ENCODE results near the gene ARFGAP1. TPM values are rescaled to one million over a fixed set of nuclear protein-coding genes. Genes with fewer than 3 reads are reported as not detected.

ARFGAP1 gene
- total RNA-seq, 1 donor from 2014 or later, result 44.7 TPM

- DNase-seq (ENCODE audit: extremely low spot score in 2 of 2), result no peak
- Histone ChIP-seq H3K9me3 (no peaks in the 10 kb centered on the region), H3K36me3 (no peaks in the 10 kb centered on the region), H3K27ac (no peak within 1 kb of the TSS), H3K4me3 (no peak within 1 kb of the TSS), H3K27me3 (no peaks in the 10 kb centered on the region), H3K4me1 (no peaks in the 10 kb centered on the region)
- no peak for TF ChIP-seq CTCF (IDR thresholded peaks at IDR 0.05)
- no peak for TF ChIP-seq POLR2AphosphoS5 (IDR thresholded peaks at IDR 0.05; ENCODE audit: insufficient read depth in 1 of 2, low read depth in 1 of 2)
- no peak for TF ChIP-seq POLR2A (IDR thresholded peaks at IDR 0.05)
- intact Hi-C loops (cut with DNase I), result no loop called here
Measured at GRCh38 chr20:63235399-63235983, 37.1 kb upstream of the ARFGAP1 start, which contains the start of gene BIRC7. Gene BIRC7, plus strand, starts transcription at chr20:63235905. Its CDS starts 192 bp downstream, at chr20:63236097.

DNA sequence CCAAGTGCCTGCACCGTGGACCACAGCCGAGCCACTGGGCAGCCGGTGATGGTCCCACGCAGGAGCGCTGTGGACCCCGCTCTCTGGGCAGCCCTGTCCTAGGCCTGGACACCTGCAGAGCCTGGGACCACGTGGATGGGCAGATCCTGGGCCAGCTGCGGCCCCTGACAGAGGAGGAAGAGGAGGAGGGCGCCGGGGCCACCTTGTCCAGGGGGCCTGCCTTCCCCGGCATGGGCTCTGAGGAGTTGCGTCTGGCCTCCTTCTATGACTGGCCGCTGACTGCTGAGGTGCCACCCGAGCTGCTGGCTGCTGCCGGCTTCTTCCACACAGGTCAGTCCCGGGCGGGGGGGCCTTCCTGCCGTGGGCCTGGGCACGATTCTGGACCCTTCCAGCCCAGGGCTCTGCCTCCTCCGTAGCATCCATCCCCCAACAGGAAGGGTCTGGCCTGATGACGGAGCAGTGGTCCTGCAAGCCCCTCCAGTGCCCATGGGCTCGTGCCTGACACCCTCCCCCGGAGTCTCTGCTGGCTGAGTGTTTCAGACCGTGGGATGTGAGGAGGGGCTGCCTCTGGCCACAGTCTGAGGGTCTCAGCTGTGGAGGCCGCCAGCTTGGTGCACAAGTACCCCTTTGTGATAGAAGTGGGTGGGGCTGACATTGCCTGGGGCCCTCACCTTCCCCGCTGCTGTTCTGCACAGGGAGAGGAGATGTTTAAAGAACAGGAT, 36.3 kb upstream of the ARFGAP1 start:
- intact Hi-C loops (cut with DNase I), result no loop called here
- Histone ChIP-seq H3K4me1 (no peaks in the 10 kb centered on the region), H3K27me3 (no peaks in the 10 kb centered on the region), H3K4me3 (no peak overlapping the region), H3K27ac (no peak overlapping the region), H3K36me3 (no peaks in the 10 kb centered on the region), H3K9me3 (no peaks in the 10 kb centered on the region)
- TF ChIP-seq POLR2AphosphoS5 (IDR thresholded peaks at IDR 0.05; ENCODE audit: insufficient read depth in 1 of 2, low read depth in 1 of 2) (no peak), CTCF (IDR thresholded peaks at IDR 0.05) (no peak), POLR2A (IDR thresholded peaks at IDR 0.05) (no peak)
- no peak for DNase-seq (ENCODE audit: extremely low spot score in 2 of 2)

DNA sequence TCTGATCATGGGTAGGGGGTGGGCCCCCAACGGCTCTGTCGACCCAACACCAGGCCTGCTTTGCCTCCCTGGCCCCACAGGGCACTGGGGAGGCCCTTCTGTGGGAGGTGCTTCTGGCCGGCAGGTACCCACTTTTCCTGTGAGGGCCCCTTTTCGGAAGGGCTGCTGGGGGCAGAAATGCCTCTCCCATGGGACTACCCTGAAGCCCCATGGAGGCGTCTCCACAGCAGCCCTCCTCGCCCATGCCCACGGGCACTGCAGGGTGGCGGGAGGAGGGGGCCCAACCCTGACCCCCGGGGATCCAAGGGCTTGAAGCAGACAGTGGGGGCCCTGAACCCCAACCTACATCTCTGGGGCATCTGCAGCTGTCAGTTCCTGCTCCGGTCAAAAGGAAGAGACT, 34.6 kb upstream of the ARFGAP1 start:
- Histone ChIP-seq H3K4me3 (no peak overlapping the region), H3K27ac (no peak overlapping the region), H3K36me3 (no peaks in the 10 kb centered on the region), H3K27me3 (no peaks in the 10 kb centered on the region), H3K4me1 (no peaks in the 10 kb centered on the region), H3K9me3 (no peaks in the 10 kb centered on the region)
- intact Hi-C loops (cut with DNase I), result no loop called here
- TF ChIP-seq POLR2AphosphoS5 (IDR thresholded peaks at IDR 0.05; ENCODE audit: insufficient read depth in 1 of 2, low read depth in 1 of 2) (no peak), POLR2A (IDR thresholded peaks at IDR 0.05) (no peak), CTCF (IDR thresholded peaks at IDR 0.05) (no peak)
- no peak for DNase-seq (ENCODE audit: extremely low spot score in 2 of 2)

- Histone ChIP-seq H3K9me3 (no peaks in the 10 kb centered on the region), H3K4me3 (no peak overlapping the region), H3K27ac (no peak overlapping the region), H3K27me3 (no peaks in the 10 kb centered on the region), H3K4me1 (no peaks in the 10 kb centered on the region), H3K36me3 (no peaks in the 10 kb centered on the region)
- TF ChIP-seq CTCF (IDR thresholded peaks at IDR 0.05), result no peak
- no peak for TF ChIP-seq POLR2A (IDR thresholded peaks at IDR 0.05)
- no peak for TF ChIP-seq POLR2AphosphoS5 (IDR thresholded peaks at IDR 0.05; ENCODE audit: insufficient read depth in 1 of 2, low read depth in 1 of 2)
- no peak for DNase-seq (ENCODE audit: extremely low spot score in 2 of 2)
- intact Hi-C loops (cut with DNase I), result no loop called here
Measured at GRCh38 chr20:63238514-63239125, 34.0 kb upstream of the ARFGAP1 start.

- no peaks in the 10 kb centered on the region for H3K27me3 ChIP-seq
- no peaks in the 10 kb centered on the region for H3K4me1 ChIP-seq
- no peak for DNase-seq (ENCODE audit: extremely low spot score in 2 of 2)
- no peak overlapping the region for H3K4me3 ChIP-seq
- TF ChIP-seq POLR2A (IDR thresholded peaks at IDR 0.05), result no peak
- TF ChIP-seq CTCF (IDR thresholded peaks at IDR 0.05), result no peak
- no peak for TF ChIP-seq POLR2AphosphoS5 (IDR thresholded peaks at IDR 0.05; ENCODE audit: insufficient read depth in 1 of 2, low read depth in 1 of 2)
- no peaks in the 10 kb centered on the region for H3K36me3 ChIP-seq
- no peak overlapping the region for H3K27ac ChIP-seq
- intact Hi-C loops (cut with DNase I), result no loop called here
- H3K9me3 ChIP-seq, result no peaks in the 10 kb centered on the region
Measured at GRCh38 chr20:63239431-63239830, 33.2 kb upstream of the ARFGAP1 start.

Data from vagina (tissue), 2 donors.